ENCODE measurements around the gene CHD5.
A peak's percentile ranks its signal among the peaks of the same experiment; 100 is the strongest.

The CHD5 gene

DNA sequence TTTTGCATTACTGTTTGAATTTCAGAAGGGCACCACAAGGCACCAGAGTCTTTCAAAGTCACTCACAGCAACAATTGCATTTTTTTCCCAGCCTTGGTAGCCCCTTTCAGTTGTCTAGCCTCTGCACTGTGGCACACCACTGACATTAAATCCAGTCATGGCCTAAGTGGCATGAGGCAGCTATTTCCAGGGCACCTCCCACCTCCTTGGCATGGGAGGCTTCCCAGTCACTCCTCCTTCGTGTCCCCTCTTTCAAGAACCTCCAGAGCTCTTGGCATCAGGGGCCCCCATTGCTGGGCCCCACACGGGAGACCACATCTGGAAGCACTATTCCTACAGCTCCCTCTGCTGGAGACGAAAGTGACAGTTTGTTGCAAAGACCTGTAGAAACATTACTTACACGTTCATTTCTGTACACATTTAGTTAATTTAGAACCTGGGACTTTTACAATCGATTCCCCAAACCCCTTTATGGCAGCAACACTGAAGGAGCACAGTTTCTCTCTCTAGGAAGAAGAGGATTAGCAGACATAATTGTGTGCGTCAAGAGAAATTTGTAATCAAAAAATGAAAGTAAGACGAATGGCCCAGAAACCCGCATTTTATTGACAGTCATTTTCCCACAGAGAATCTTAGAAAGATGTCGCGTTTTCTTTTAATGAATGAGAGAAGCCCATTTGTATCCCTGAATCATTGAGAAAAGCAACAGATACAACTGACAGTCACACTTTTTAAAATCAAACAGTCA, 5.7 kb upstream of the CHD5 start:
- H3K4me3 ChIP-seq (ENCODE audit: low read depth, low read length): no peak overlapping the region
- TF ChIP-seq, protein P1, sequence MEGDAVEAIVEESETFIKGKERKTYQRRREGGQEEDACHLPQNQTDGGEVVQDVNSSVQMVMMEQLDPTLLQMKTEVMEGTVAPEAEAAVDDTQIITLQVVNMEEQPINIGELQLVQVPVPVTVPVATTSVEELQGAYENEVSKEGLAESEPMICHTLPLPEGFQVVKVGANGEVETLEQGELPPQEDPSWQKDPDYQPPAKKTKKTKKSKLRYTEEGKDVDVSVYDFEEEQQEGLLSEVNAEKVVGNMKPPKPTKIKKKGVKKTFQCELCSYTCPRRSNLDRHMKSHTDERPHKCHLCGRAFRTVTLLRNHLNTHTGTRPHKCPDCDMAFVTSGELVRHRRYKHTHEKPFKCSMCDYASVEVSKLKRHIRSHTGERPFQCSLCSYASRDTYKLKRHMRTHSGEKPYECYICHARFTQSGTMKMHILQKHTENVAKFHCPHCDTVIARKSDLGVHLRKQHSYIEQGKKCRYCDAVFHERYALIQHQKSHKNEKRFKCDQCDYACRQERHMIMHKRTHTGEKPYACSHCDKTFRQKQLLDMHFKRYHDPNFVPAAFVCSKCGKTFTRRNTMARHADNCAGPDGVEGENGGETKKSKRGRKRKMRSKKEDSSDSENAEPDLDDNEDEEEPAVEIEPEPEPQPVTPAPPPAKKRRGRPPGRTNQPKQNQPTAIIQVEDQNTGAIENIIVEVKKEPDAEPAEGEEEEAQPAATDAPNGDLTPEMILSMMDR (IDR thresholded peaks at IDR 0.05; ENCODE audit: borderline replicate concordance, insufficient read depth, low read depth, low read length): peak; percentile 48; the same call in 1 of the 2 replicates

GRCh38 chr1:6185151-6185550, 5.0 kb upstream of the CHD5 start:
- no peak overlapping the region for H3K4me3 ChIP-seq (ENCODE audit: low read depth, low read length)
- TF ChIP-seq, protein P1 (IDR thresholded peaks at IDR 0.05; ENCODE audit: borderline replicate concordance, insufficient read depth, low read depth, low read length): no peak

GRCh38 chr1:6184083-6184783, 4.1 kb upstream of the CHD5 start:
- TF ChIP-seq, protein P1 (IDR thresholded peaks at IDR 0.05; ENCODE audit: borderline replicate concordance, insufficient read depth, low read depth, low read length): no peak
- H3K4me3 ChIP-seq (ENCODE audit: low read depth, low read length): no peak overlapping the region

DNA sequence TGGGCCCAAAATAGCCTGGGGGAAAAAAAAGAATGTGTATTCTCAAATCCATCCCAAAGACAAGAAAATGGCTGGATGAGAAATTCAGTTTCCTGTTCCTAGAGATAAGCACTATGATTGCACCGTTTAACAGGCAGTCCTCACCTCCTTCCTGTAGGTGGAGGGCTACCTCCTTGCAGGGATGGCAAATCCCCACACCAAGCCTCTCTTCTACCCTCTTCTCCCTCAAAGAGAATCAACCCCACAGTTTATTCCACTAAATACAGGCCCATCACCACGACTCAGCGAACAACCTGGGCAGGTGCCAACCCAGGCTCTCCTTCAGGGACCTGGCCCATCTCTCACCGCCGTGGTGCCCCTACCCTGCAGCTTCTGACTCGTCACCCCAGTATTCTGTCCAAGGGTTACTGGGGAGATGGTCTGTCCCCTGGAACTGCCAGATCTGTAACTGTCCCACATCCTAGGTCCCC, 3.4 kb upstream of the CHD5 start:
- TF ChIP-seq, protein P1 (IDR thresholded peaks at IDR 0.05; ENCODE audit: borderline replicate concordance, insufficient read depth, low read depth, low read length): 0 out of 2 replicates have a peak, but pooled peaks have one; percentile 4

GRCh38 chr1:6181347-6181770, 1.2 kb upstream of the CHD5 start:
- TF ChIP-seq, protein P1 (IDR thresholded peaks at IDR 0.05; ENCODE audit: borderline replicate concordance, insufficient read depth, low read depth, low read length): no peak
- H3K4me3 ChIP-seq (ENCODE audit: low read depth, low read length): no peak overlapping the region

More for the DNA sequence above, 3.4 kb upstream of the CHD5 start:
- no peak overlapping the region for H3K4me3 ChIP-seq (ENCODE audit: low read depth, low read length)

DNA sequence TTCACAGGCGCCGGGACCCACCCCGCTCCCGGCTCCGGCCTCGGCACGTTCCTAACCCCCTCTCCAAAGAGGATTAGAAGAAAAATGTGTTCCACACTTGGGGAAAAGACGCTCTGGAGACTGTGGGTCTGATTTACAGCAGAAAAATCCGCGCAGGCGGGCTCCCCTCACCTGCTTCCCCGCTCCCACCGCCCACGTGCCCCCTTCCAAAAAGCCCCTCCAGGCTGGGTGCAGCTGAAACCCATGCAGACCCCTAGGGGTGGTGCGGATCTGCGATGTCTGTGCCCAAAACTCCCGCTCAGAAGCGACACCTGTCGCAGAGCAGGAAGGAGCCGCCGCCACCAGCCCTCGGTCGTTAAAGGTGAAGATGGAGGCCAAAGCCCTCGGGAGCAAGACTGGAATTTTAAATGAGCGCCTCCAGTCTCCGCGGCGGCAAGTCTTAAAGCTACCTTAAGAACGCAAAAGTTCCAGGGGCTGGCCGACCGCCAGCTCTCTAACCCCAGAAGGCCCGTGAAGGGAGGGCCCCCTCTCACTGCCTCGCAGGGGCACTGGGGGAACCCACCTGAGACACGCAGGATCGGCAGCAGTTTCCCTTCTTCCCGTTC, 688 bp upstream of the CHD5 start:
- TF ChIP-seq, protein P1 (IDR thresholded peaks at IDR 0.05; ENCODE audit: borderline replicate concordance, insufficient read depth, low read depth, low read length): no peak
- no peak overlapping the region for H3K4me3 ChIP-seq (ENCODE audit: low read depth, low read length)

Measured in GM12875 (cell line).